Measurements from ENCODE around the gene MIR17HG. TPM values are rescaled to one million over a fixed set of nuclear protein-coding genes. Genes with fewer than 3 reads are reported as not detected.

The MIR17HG gene
- total RNA-seq, 1 donor from 2014 or later = 27.0 TPM

DNA sequence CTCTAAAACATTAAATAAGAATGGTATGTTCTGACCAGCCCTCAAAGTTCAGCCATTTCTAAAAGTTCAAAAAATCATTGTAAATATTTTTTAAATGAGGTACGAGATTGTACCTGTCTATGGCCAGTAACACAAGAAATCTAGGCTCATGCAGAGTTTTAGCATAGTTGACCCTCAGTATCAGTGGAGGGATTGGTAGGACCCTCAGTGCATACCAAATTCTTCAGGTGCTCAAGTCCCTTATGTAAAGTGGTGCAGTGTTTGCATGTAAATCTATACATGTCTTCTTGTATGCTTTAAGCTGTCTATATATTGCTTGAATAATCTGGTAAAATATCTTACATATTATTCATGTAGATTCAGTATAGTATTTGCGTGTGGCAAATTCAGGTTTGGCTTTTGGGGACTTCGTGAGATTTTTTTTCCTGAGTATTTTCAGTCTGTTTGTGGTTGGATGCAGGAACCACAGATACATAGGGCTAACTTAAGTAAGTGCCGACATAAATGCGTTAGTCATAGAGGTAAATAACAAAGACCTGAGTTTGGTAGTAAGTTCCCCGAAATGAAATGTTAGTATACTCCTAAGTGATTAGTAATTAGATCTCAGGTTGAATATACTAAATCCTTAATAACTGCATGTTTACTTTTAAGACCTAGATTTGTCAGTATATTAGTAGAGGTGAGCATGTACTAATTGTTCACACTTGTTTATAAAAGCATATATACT lies 7.8 kb downstream of the MIR17HG start:
- ChIA-PET POLR2A (no interaction called here), CTCF (no interaction called here)
- Mint-ChIP-seq H3K4me1 (peaks cover 24% of the 10 kb centered on the region), H3K4me3 (no peak overlapping the region), H3K27ac (no peak overlapping the region), H3K27me3 (no peaks in the 10 kb centered on the region), H3K9me3 (no peaks in the 10 kb centered on the region), H3K36me3 (ENCODE audit: low read depth) (peaks cover 76% of the 10 kb centered on the region)
- ATAC-seq (ENCODE audit: low read depth) = no peak
- intact Hi-C loops (cut with micrococcal nuclease) = no loop called here
- TF ChIP-seq, protein P1, sequence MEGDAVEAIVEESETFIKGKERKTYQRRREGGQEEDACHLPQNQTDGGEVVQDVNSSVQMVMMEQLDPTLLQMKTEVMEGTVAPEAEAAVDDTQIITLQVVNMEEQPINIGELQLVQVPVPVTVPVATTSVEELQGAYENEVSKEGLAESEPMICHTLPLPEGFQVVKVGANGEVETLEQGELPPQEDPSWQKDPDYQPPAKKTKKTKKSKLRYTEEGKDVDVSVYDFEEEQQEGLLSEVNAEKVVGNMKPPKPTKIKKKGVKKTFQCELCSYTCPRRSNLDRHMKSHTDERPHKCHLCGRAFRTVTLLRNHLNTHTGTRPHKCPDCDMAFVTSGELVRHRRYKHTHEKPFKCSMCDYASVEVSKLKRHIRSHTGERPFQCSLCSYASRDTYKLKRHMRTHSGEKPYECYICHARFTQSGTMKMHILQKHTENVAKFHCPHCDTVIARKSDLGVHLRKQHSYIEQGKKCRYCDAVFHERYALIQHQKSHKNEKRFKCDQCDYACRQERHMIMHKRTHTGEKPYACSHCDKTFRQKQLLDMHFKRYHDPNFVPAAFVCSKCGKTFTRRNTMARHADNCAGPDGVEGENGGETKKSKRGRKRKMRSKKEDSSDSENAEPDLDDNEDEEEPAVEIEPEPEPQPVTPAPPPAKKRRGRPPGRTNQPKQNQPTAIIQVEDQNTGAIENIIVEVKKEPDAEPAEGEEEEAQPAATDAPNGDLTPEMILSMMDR (IDR thresholded peaks at IDR 0.05) = no peak
- DNase-seq = no peak

GRCh38 chr13:91355826-91356710 lies 8.6 kb downstream of the MIR17HG start:
- no peak for ATAC-seq (ENCODE audit: low read depth)
- ChIA-PET POLR2A (no interaction called here), CTCF (no interaction called here)
- no peaks in the 10 kb centered on the region for H3K9me3 Mint-ChIP-seq
- peaks cover 68% of the 10 kb centered on the region for H3K36me3 Mint-ChIP-seq (ENCODE audit: low read depth)
- H3K4me1 Mint-ChIP-seq = peaks cover 16% of the 10 kb centered on the region
- H3K27me3 Mint-ChIP-seq = no peaks in the 10 kb centered on the region
- TF ChIP-seq, protein P1 (IDR thresholded peaks at IDR 0.05) = no peak
- no peak overlapping the region for H3K27ac Mint-ChIP-seq
- intact Hi-C loops (cut with micrococcal nuclease) = no loop called here
- DNase-seq = no peak
- H3K4me3 Mint-ChIP-seq = no peak overlapping the region

GRCh38 chr13:91356919-91357612 lies 9.6 kb downstream of the MIR17HG start:
- ChIA-PET CTCF (no interaction called here), POLR2A (no interaction called here)
- H3K27ac Mint-ChIP-seq = no peak overlapping the region
- intact Hi-C loops (cut with micrococcal nuclease) = no loop called here
- peaks cover 58% of the 10 kb centered on the region for H3K36me3 Mint-ChIP-seq (ENCODE audit: low read depth)
- H3K9me3 Mint-ChIP-seq = no peaks in the 10 kb centered on the region
- DNase-seq (no peak), ATAC-seq (ENCODE audit: low read depth) (no peak)
- no peak overlapping the region for H3K4me3 Mint-ChIP-seq
- TF ChIP-seq, protein P1 (IDR thresholded peaks at IDR 0.05) = no peak
- H3K27me3 Mint-ChIP-seq = no peaks in the 10 kb centered on the region
- H3K4me1 Mint-ChIP-seq = peaks cover 6% of the 10 kb centered on the region

DNA sequence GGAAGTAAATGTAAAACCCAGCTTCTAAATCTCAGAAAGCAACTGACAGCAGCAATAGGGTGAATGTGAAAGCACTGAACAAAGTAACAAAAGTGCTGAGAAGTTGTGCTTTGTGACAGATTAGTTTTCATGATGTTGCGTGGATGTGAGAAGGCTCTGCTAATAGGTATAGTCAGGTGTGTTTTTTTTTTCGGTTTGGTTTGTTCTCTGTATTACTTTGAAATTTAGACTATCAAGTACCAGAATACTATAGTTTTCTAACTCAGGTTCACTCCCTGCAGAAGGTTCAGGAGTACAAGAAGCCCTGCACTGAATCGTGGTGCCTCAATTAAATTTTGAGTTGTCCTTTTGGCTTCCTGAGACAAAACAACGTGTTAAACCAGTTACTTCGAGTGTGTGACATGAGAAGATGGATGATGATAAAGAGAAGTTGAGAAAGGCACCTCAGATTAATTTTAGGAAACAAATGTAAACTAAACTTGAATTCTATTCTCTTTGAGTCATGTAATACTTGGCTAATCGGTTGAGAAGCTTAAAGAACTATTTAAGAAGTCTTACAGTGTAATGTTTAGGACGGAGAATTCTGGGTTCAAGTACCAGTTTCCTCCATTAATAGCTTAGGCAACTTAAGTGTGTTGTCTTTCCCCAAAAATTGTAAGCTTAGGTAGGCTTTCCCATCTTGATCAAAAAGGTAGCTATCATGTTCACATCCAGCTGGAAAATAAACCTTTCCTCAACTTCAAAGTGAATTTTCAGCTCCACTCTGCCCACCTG lies 10.3 kb downstream of the MIR17HG start:
- POLR2A ChIA-PET = no interaction called here
- ATAC-seq (ENCODE audit: low read depth) (no peak), DNase-seq (no peak)
- H3K4me1 Mint-ChIP-seq = peaks cover 4% of the 10 kb centered on the region
- H3K27ac Mint-ChIP-seq = no peak overlapping the region
- TF ChIP-seq, protein P1 (IDR thresholded peaks at IDR 0.05) = no peak
- CTCF ChIA-PET = no interaction called here
- no peaks in the 10 kb centered on the region for H3K27me3 Mint-ChIP-seq
- H3K9me3 Mint-ChIP-seq = no peaks in the 10 kb centered on the region
- no peak overlapping the region for H3K4me3 Mint-ChIP-seq
- H3K36me3 Mint-ChIP-seq (ENCODE audit: low read depth) = peaks cover 52% of the 10 kb centered on the region
- intact Hi-C loops (cut with micrococcal nuclease) = no loop called here
